Stomach (tissue), 9 donors: ENCODE data around the gene RHBDL1. TPM values are rescaled to one million over a fixed set of nuclear protein-coding genes. Genes with fewer than 3 reads are reported as not detected.
A peak's percentile ranks its signal among the peaks of the same experiment; 100 is the strongest.

Source experiments
- DNase-seq, 2 donors: peaks; one replicate each; pipeline versions ENCODE4 v3.0.0 to v3.0.0-alpha.2; 2013 to 2019
- H3K27ac ChIP-seq, 5 donors: fragments of 200-600 bp in 4 of 5; sonication (generic) in 4 of 5; one replicate each; pipeline ENCODE4 v1.5.1; 2013 to 2019; ENCODE audit warnings: mild to moderate bottlenecking in 1 of 5, moderate library complexity in 1 of 5
- H3K27me3 ChIP-seq, 3 donors: fragments of 200-600 bp; sonication (generic); one replicate each; pipeline ENCODE4 v1.5.1; 2017 to 2019; ENCODE audit warnings: mixed run types in 1 of 3
- H3K36me3 ChIP-seq, 4 donors: fragments of 200-600 bp; sonication (generic); 1 replicate in 3 of 4; 2 replicates in 1 of 4; pipeline ENCODE4 v1.5.1; 2016 to 2019
- H3K4me1 ChIP-seq, 4 donors: fragments of 200-600 bp; sonication (generic); one replicate each; pipeline ENCODE4 v1.5.1; 2016 to 2019
- H3K4me3 ChIP-seq, 4 donors: fragments of 200-600 bp; sonication (generic) in 3 of 4; one replicate each; pipeline ENCODE4 v1.5.1; 2016 to 2019; ENCODE audit warnings: mild to moderate bottlenecking in 1 of 4
- H3K9me3 ChIP-seq, 4 donors: fragments of 200-600 bp; sonication (generic); one replicate each; pipeline ENCODE4 v1.5.1; 2016 to 2019
- CTCF ChIP-seq, 7 experiments: fragments of 450-650 bp in 4 of 7; fragments of 200-600 bp in 3 of 7; sonication (generic) in 3 of 7; IDR thresholded peaks; one replicate each; pipeline ENCODE4 v1.5.1; 2016 to 2019; ENCODE audit warnings: antibody characterized with exemption in 7 of 7, control low read depth in 2 of 7, mild to moderate bottlenecking in 1 of 7
- EP300 ChIP-seq: sonication (generic); formaldehyde crosslinking; IDR thresholded peaks from one replicate; pipeline ENCODE4 v1.6.1; 2017; ENCODE audit warnings: antibody characterized with exemption
- POLR2A ChIP-seq, 4 donors: fragments of 450-650 bp; IDR thresholded peaks; one replicate each; pipeline ENCODE4 v1.6.1; 2016; ENCODE audit warnings: antibody characterized with exemption in 4 of 4, control low read depth in 2 of 4, mild to moderate bottlenecking in 1 of 4, moderate library complexity in 1 of 4
- POLR2AphosphoS5 ChIP-seq, 3 donors: sonication (generic); formaldehyde crosslinking; IDR thresholded peaks; one replicate each; pipeline ENCODE4 v1.6.1; 2016; ENCODE audit warnings: antibody characterized with exemption in 3 of 3
- WGBS, 5 donors: extraction: QIAGEN DNeasy Blood & Tissue Kit in 3 of 5; methylation state at CpG; one replicate each; pipeline versions ENCODE4 v1.1.5 to v1.1.7; 2013 to 2018; 5-methylcytosine and 5-hydroxymethylcytosine counted together
- intact Hi-C: fragments of 100-400 bp; cut with DNase I; formaldehyde crosslinking; loops from one replicate; pipeline ENCODE4 v1.15.1; 2023; ENCODE audit warnings: low total_unique reads
- polyA plus RNA-seq, 3 donors: library from polyadenylated mRNA; stranded (reverse); fragments of 200-250 nt; gene quantifications; one replicate each; pipeline ENCODE4 v1.2.3, GENCODE V29; 2013
- total RNA-seq, 5 donors: library from RNA; depleted of rRNA; stranded (reverse); fragments of >200 nt; gene quantifications; one replicate each; pipeline versions ENCODE4 v1.1.0 to v1.2.3, GENCODE V29; 2014 to 2016
- donor health status: healthy with polysubstance abuse.
- donor health status: Bipolar disorder and iron deficiency.
- donor health status: healthy.

Gene RHBDL1
- total and polyA plus RNA-seq, 8 donors: 1.3 to 48.7 (median 3.3) TPM; not detected in 3

GRCh38 chr16:633336-634050 is 42.0 kb upstream of the RHBDL1 start:
- TF ChIP-seq POLR2AphosphoS5 (IDR thresholded peaks at IDR 0.05) (no peak), EP300 (no peak), CTCF (IDR thresholded peaks at IDR 0.05) (no peak), POLR2A (IDR thresholded peaks at IDR 0.05) (no peak)
- Histone ChIP-seq H3K27me3 (peaks cover 0 to 13% (median 0%) of the 10 kb centered on the region in 3 donors), H3K9me3 (no peaks in the 10 kb centered on the region), H3K4me3 (no peak overlapping the region), H3K36me3 (peaks cover 5 to 33% (median 29%) of the 10 kb centered on the region in 4 donors), H3K27ac (no peak overlapping the region), H3K4me1 (peaks cover 39 to 57% (median 56%) of the 10 kb centered on the region in 4 donors)
- DNase-seq: no peak
- WGBS, 5 donors: 94 to 98% (median 97%) methylated on average over 36 to 74 of the region's 74 CpGs
- intact Hi-C loops: no loop called here

GRCh38 chr16:634051-634670 is 41.3 kb upstream of the RHBDL1 start:
- intact Hi-C loops: no loop called here
- Histone ChIP-seq H3K9me3 (no peaks in the 10 kb centered on the region), H3K27ac (no peak overlapping the region), H3K36me3 (peaks cover 5 to 26% (median 23%) of the 10 kb centered on the region in 4 donors), H3K4me3 (no peak overlapping the region), H3K4me1 (peaks cover 37 to 59% (median 56%) of the 10 kb centered on the region in 4 donors), H3K27me3 (peaks cover 0 to 13% (median 0%) of the 10 kb centered on the region in 3 donors)
- WGBS, 5 donors: 88 to 92% (median 90%) methylated on average over 9 to 22 of the region's 22 CpGs
- DNase-seq: no peak
- TF ChIP-seq POLR2A (IDR thresholded peaks at IDR 0.05): no peak
- TF ChIP-seq POLR2AphosphoS5 (IDR thresholded peaks at IDR 0.05): no peak
- TF ChIP-seq EP300: no peak
- no peak for TF ChIP-seq CTCF (IDR thresholded peaks at IDR 0.05)

GRCh38 chr16:634996-635395 is 40.5 kb upstream of the RHBDL1 start:
- Histone ChIP-seq H3K4me3 (peak overlapping the region; percentile 73 to 96 (median 92)), H3K27me3 (peaks cover 0 to 13% (median 0%) of the 10 kb centered on the region in 3 donors), H3K36me3 (peaks cover 5 to 23% (median 22%) of the 10 kb centered on the region in 4 donors), H3K4me1 (peaks cover 29 to 51% (median 47%) of the 10 kb centered on the region in 4 donors), H3K9me3 (no peaks in the 10 kb centered on the region), H3K27ac (no peak overlapping the region)
- DNase-seq: no peak
- no peak for TF ChIP-seq CTCF (IDR thresholded peaks at IDR 0.05)
- 62 to 90% (median 81%) methylated on average over 3 to 7 of the region's 7 CpGs for WGBS, 5 donors
- intact Hi-C loops: no loop called here

GRCh38 chr16:635573-636205 is 39.8 kb upstream of the RHBDL1 start:
- H3K27me3 ChIP-seq: peaks cover 0 to 13% (median 0%) of the 10 kb centered on the region in 3 donors
- DNase-seq: no peak
- H3K4me3 ChIP-seq: peak overlapping the region; percentile 73 to 96 (median 92)
- peak overlapping the region; percentile 90 to 99 (median 97) for H3K27ac ChIP-seq
- 0 to 4% (median 3%) methylated on average over 9 to 55 of the region's 55 CpGs for WGBS, 5 donors
- intact Hi-C loops: no loop called here
- H3K4me1 ChIP-seq: peaks cover 23 to 45% (median 43%) of the 10 kb centered on the region in 4 donors
- TF ChIP-seq POLR2A (IDR thresholded peaks at IDR 0.05) (no peak), EP300 (no peak), CTCF (IDR thresholded peaks at IDR 0.05) (no peak)
- no peaks in the 10 kb centered on the region for H3K9me3 ChIP-seq
- H3K36me3 ChIP-seq: peaks cover 5 to 23% (median 22%) of the 10 kb centered on the region in 4 donors
